Activated gamma-delta T cell treated with Interleukin-2 at 50 U/mL for 16 hours (primary cell): ENCODE results near the gene DOK6.

Source experiments
- DNase-seq: peaks from one replicate; pipeline ENCODE4 v3.0.0-alpha.2; 2020

The DOK6 gene

GRCh38 chr18:69444221-69444620, 43.5 kb downstream of the DOK6 start:
- DNase-seq: no peak

GRCh38 chr18:69447886-69448285, 47.2 kb downstream of the DOK6 start:
- no peak for DNase-seq

GRCh38 chr18:69455125-69455524, 54.4 kb downstream of the DOK6 start:
- no peak for DNase-seq

GRCh38 chr18:69469444-69469919, 68.8 kb downstream of the DOK6 start:
- no peak for DNase-seq

- DNase-seq: no peak
These were observed 79.8 kb downstream of the DOK6 start for GRCh38 chr18:69480460-69480859.

- DNase-seq: no peak
These were observed 82.9 kb downstream of the DOK6 start for GRCh38 chr18:69483574-69483973.

- no peak for DNase-seq
These were observed 84.2 kb downstream of the DOK6 start for GRCh38 chr18:69484699-69485396.

- DNase-seq: no peak
These were observed 87.1 kb downstream of the DOK6 start for GRCh38 chr18:69487488-69488394.

GRCh38 chr18:69490072-69490471, 89.4 kb downstream of the DOK6 start:
- no peak for DNase-seq

GRCh38 chr18:69490813-69491212, 90.1 kb downstream of the DOK6 start:
- DNase-seq: no peak

GRCh38 chr18:69491576-69491975, 90.9 kb downstream of the DOK6 start:
- no peak for DNase-seq

- no peak for DNase-seq
These were observed 92.2 kb downstream of the DOK6 start for GRCh38 chr18:69492861-69493260.

- no peak for DNase-seq
These were observed 94.2 kb downstream of the DOK6 start for GRCh38 chr18:69494841-69495240.

GRCh38 chr18:69495338-69495737, 94.7 kb downstream of the DOK6 start:
- no peak for DNase-seq

- DNase-seq: no peak
These were observed 95.3 kb downstream of the DOK6 start for GRCh38 chr18:69495841-69496533.

- no peak for DNase-seq
These were observed 118.3 kb downstream of the DOK6 start for GRCh38 chr18:69518989-69519388.

GRCh38 chr18:69523582-69523981, 122.9 kb downstream of the DOK6 start:
- no peak for DNase-seq

- no peak for DNase-seq
These were observed 127.7 kb downstream of the DOK6 start for GRCh38 chr18:69528435-69528834.

GRCh38 chr18:69529151-69529550, 128.5 kb downstream of the DOK6 start:
- no peak for DNase-seq

GRCh38 chr18:69531973-69532372, 131.3 kb downstream of the DOK6 start:
- DNase-seq: no peak

- no peak for DNase-seq
These were observed 136.5 kb downstream of the DOK6 start for GRCh38 chr18:69537183-69537582.

GRCh38 chr18:69538849-69539248, 138.2 kb downstream of the DOK6 start:
- DNase-seq: no peak

GRCh38 chr18:69539404-69539803, 138.7 kb downstream of the DOK6 start:
- no peak for DNase-seq

GRCh38 chr18:69556228-69556627, 155.5 kb downstream of the DOK6 start:
- no peak for DNase-seq
